Pancreas (tissue), 10 donors: ENCODE results near the gene DNAJA3. TPM values are rescaled to one million over a fixed set of nuclear protein-coding genes. Genes with fewer than 3 reads are reported as not detected.

Experiments used
- ATAC-seq, 4 donors: fragments of 200-7000 bp; cut with Tn5 transposase; one replicate each; pipeline versions ENCODE4 v1.8.0 to v1.9.1; 2020; ENCODE audit warnings: mild to moderate bottlenecking in 4 of 4, moderate library complexity in 4 of 4
- DNase-seq, 6 donors: peaks; one replicate each; pipeline ENCODE4 v3.0.0-alpha.2; 2020
- FAIRE-seq: peaks from 2 replicates; lab custom pipeline; 2012; peaks lifted over from hg19 to GRCh38; lab: Jason Lieb, UNC
- H3K27ac ChIP-seq, 4 donors: fragments of 200-600 bp; sonication (generic); 1 replicate in 3 of 4; 2 replicates in 1 of 4; pipeline versions ENCODE4 v1.5.0 to v1.8.0; 2020
- H3K27me3 ChIP-seq, 4 donors: fragments of 200-600 bp; one replicate each; pipeline ENCODE4 v1.8.0; 2021
- H3K36me3 ChIP-seq, 3 donors: fragments of 200-600 bp; sonication (generic) in 1 of 3; one replicate each; pipeline versions ENCODE4 v1.5.0 to v1.8.0; 2020 to 2021
- H3K4me1 ChIP-seq, 3 donors: fragments of 200-600 bp; one replicate each; pipeline ENCODE4 v1.8.0; 2021
- H3K4me3 ChIP-seq, 4 donors: fragments of 200-600 bp; sonication (generic) in 2 of 4; one replicate each; pipeline versions ENCODE4 v1.5.0 to v1.8.0; 2020 to 2021
- H3K9me3 ChIP-seq, 4 donors: fragments of 200-600 bp; one replicate each; pipeline ENCODE4 v1.8.0; 2021
- CTCF ChIP-seq, 4 donors: fragments of 200-600 bp; sonication (generic) in 3 of 4; IDR thresholded peaks; one replicate each; pipeline versions ENCODE4 v1.5.0 to v1.8.0; 2021; ENCODE audit warnings: antibody characterized with exemption in 4 of 4
- WGBS, 2 donors: extraction: QIAGEN DNeasy Blood & Tissue Kit; methylation state at CpG; one replicate each; pipeline ENCODE4 v1.1.7; 2013; 5-methylcytosine and 5-hydroxymethylcytosine counted together
- intact Hi-C, 3 donors: fragments of 100-400 bp; cut with DNase I; formaldehyde crosslinking; loops; one replicate each; pipeline versions ENCODE4 v1.11.1 to v1.14.2; 2022
- polyA plus RNA-seq, 2 donors: library from polyadenylated mRNA; stranded (reverse); fragments of 200-250 nt; gene quantifications; one replicate each; pipeline ENCODE4 v1.2.3, GENCODE V29; 2013
- total RNA-seq, 6 donors: library from RNA; stranded (reverse); fragmentation: NEBNext Ultra II Directional in 4 of 6; extraction: Animal tissue kit (Norgen Biotek cat#: 25700) in 4 of 6; gene quantifications; one replicate each; pipeline versions ENCODE4 v1.2.1 to v1.2.4, GENCODE V29; 2021 to 2023
- donor health status: healthy with polysubstance abuse.
- donor health status: DM: no; HTN: no; CAD: no; lungs with moderate emphysema.
- donor health status: DM: no; HTN: no; CAD: no.
- donor health status: control.
- donor health status: control.
- donor health status: Bipolar disorder and iron deficiency.
- donor health status: DM: yes; HTN: yes; CAD: no.
- donor health status: DM: no; HTN: no; CAD: no.
- donor health status: DM: no; HTN: no; CAD: no.
- donor health status: DM: yes; HTN: yes; CAD: no.

The DNAJA3 gene
- total and polyA plus RNA-seq, 8 donors, result 20.3 to 33.7 (median 21.5) TPM

- peak; percentile 44 to 78 (median 70) for ATAC-seq
- intact Hi-C loops, result no loop called here
- H3K9me3 ChIP-seq, result no peaks in the 10 kb centered on the region
- H3K27me3 ChIP-seq, result no peaks in the 10 kb centered on the region
- DNase-seq, result peak in 2 of 6 donors; percentile 25 to 27
- peaks cover 8 to 39% (median 31%) of the 10 kb centered on the region in 3 donors for H3K4me1 ChIP-seq
- H3K36me3 ChIP-seq, result peaks cover 0 to 3% (median 0%) of the 10 kb centered on the region in 3 donors
- H3K27ac ChIP-seq, result peak overlapping the region; percentile 4 to 68 (median 44)
- FAIRE-seq, result no peak
- 47 to 50% methylated on average over 3 of the region's 3 CpGs for WGBS, 2 donors
- no peak for TF ChIP-seq CTCF (IDR thresholded peaks at IDR 0.05)
- H3K4me3 ChIP-seq, result no peak overlapping the region
These were observed 60.6 kb downstream of the DNAJA3 start for GRCh38 chr16:4486126-4486893.

- Histone ChIP-seq H3K36me3 (peaks cover 0 to 3% (median 0%) of the 10 kb centered on the region in 3 donors), H3K27me3 (no peaks in the 10 kb centered on the region), H3K27ac (peak overlapping the region in 2 of 4 donors; percentile 19 to 48), H3K4me1 (peaks cover 8 to 32% (median 26%) of the 10 kb centered on the region in 3 donors), H3K9me3 (no peaks in the 10 kb centered on the region), H3K4me3 (no peak overlapping the region)
- no peak for FAIRE-seq
- WGBS, 2 donors, result 20 to 38% methylated on average over 5 of the region's 5 CpGs
- DNase-seq, result no peak
- intact Hi-C loops, result no loop called here
- ATAC-seq, result peak; percentile 60 to 77 (median 70)
- no peak for TF ChIP-seq CTCF (IDR thresholded peaks at IDR 0.05)
These were observed 62.4 kb downstream of the DNAJA3 start for GRCh38 chr16:4487955-4488498.

GRCh38 chr16:4488499-4488967, 62.9 kb downstream of the DNAJA3 start:
- Histone ChIP-seq H3K27me3 (no peaks in the 10 kb centered on the region), H3K9me3 (no peaks in the 10 kb centered on the region), H3K36me3 (peaks cover 0 to 3% (median 0%) of the 10 kb centered on the region in 3 donors), H3K27ac (peak overlapping the region in 2 of 4 donors; percentile 19 to 48), H3K4me3 (no peak overlapping the region), H3K4me1 (peaks cover 8 to 32% (median 26%) of the 10 kb centered on the region in 3 donors)
- 70 to 92% methylated on average over 1 of the region's 1 CpG for WGBS, 2 donors
- DNase-seq (no peak), ATAC-seq (peak in 2 of 4 donors; percentile 5 to 9), FAIRE-seq (no peak)
- no peak for TF ChIP-seq CTCF (IDR thresholded peaks at IDR 0.05)
- intact Hi-C loops, result no loop called here

- no peak for TF ChIP-seq CTCF (IDR thresholded peaks at IDR 0.05)
- ATAC-seq (no peak), DNase-seq (no peak), FAIRE-seq (no peak)
- 88 to 92% methylated on average over 5 of the region's 5 CpGs for WGBS, 2 donors
- no peak overlapping the region for H3K4me3 ChIP-seq
- H3K27ac ChIP-seq, result peak overlapping the region in 1 of 4 donors; percentile 33
- H3K27me3 ChIP-seq, result no peaks in the 10 kb centered on the region
- intact Hi-C loops, result no loop called here
- H3K9me3 ChIP-seq, result no peaks in the 10 kb centered on the region
- H3K4me1 ChIP-seq, result peaks cover 8 to 32% (median 26%) of the 10 kb centered on the region in 3 donors
- H3K36me3 ChIP-seq, result peaks cover 0 to 1% (median 0%) of the 10 kb centered on the region in 3 donors
These were observed 63.4 kb downstream of the DNAJA3 start for GRCh38 chr16:4489030-4489429.
